ENCODE results near the gene SPON1. TPM values are rescaled to one million over a fixed set of nuclear protein-coding genes. Genes with fewer than 3 reads are reported as not detected.

Gene SPON1
- total and polyA plus RNA-seq, 12 donors, result 2.7 to 116 (median 34.4) TPM

- Histone ChIP-seq H3K36me3 (replicated peaks in 1 of 2) (no peaks in the 10 kb centered on the region), H3K4me1 (replicated peaks in 1 of 2) (no peaks in the 10 kb centered on the region), H3K9me3 (replicated peaks in 1 of 3) (no peaks in the 10 kb centered on the region), H3K4me3 (no peak overlapping the region), H3K27me3 (no peaks in the 10 kb centered on the region), H3K27ac (no peak overlapping the region)
- intact Hi-C loops (cut with DNase I), result no loop called here
- TF ChIP-seq CTCF (IDR thresholded peaks at IDR 0.05), result no peak
- no peak for TF ChIP-seq POLR2A (IDR thresholded peaks at IDR 0.05)
- WGBS, 4 donors, result 80 to 91% (median 84%) methylated on average over 4 of the region's 4 CpGs
- no peak for DNase-seq
These were observed 174.8 kb downstream of the SPON1 start for GRCh38 chr11:14137284-14137683.

- Histone ChIP-seq H3K9me3 (replicated peaks in 1 of 3) (no peaks in the 10 kb centered on the region), H3K27ac (no peak overlapping the region), H3K4me3 (no peak overlapping the region), H3K36me3 (replicated peaks in 1 of 2) (no peaks in the 10 kb centered on the region), H3K4me1 (replicated peaks in 1 of 2) (no peaks in the 10 kb centered on the region), H3K27me3 (no peaks in the 10 kb centered on the region)
- WGBS, 4 donors, result 83 to 92% (median 87%) methylated on average over 3 of the region's 3 CpGs
- intact Hi-C loops (cut with DNase I), result no loop called here
- DNase-seq, result no peak
- TF ChIP-seq POLR2A (IDR thresholded peaks at IDR 0.05) (no peak), CTCF (IDR thresholded peaks at IDR 0.05) (no peak)
These were observed 178.5 kb downstream of the SPON1 start for GRCh38 chr11:14140991-14141390.

DNA sequence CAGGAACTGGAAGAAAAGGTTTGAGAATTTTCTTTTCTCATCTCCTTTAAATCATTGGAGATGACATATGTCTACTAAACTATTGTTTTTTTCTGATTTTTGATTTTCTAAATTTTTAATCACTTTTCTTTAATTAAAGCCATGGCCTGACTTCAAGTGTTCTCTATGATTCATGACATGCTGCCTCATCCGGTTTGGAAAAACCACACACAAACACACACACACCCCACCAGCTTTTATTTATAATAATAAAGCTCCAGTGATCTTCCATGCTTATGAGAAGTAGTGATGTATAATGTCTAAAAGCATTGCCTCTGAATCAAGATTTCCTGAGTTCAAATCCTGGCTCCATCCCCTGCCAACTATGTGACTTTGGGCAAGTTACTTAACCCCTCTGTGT lies 179.2 kb downstream of the SPON1 start:
- no peak overlapping the region for H3K4me3 ChIP-seq
- DNase-seq, result no peak
- H3K27me3 ChIP-seq, result no peaks in the 10 kb centered on the region
- WGBS, 4 donors, result 44 to 82% (median 61%) methylated on average over 1 of the region's 1 CpG
- no peaks in the 10 kb centered on the region for H3K9me3 ChIP-seq (replicated peaks in 1 of 3)
- TF ChIP-seq CTCF (IDR thresholded peaks at IDR 0.05), result no peak
- no peak for TF ChIP-seq POLR2A (IDR thresholded peaks at IDR 0.05)
- no peaks in the 10 kb centered on the region for H3K4me1 ChIP-seq (replicated peaks in 1 of 2)
- intact Hi-C loops (cut with DNase I), result no loop called here
- no peak overlapping the region for H3K27ac ChIP-seq
- H3K36me3 ChIP-seq (replicated peaks in 1 of 2), result no peaks in the 10 kb centered on the region

GRCh38 chr11:14144934-14145333 lies 182.4 kb downstream of the SPON1 start:
- DNase-seq, result no peak
- no peak overlapping the region for H3K27ac ChIP-seq
- WGBS, 4 donors, result 77 to 89% (median 86%) methylated on average over 2 of the region's 2 CpGs
- intact Hi-C loops (cut with DNase I), result loop anchor here in 1 of 2 donors (5.0 kb wide), 1 partner anchor 188 kb away; no protein-coding TSS in a partner anchor
- H3K4me1 ChIP-seq (replicated peaks in 1 of 2), result no peaks in the 10 kb centered on the region
- no peaks in the 10 kb centered on the region for H3K36me3 ChIP-seq (replicated peaks in 1 of 2)
- H3K27me3 ChIP-seq, result no peaks in the 10 kb centered on the region
- TF ChIP-seq POLR2A (IDR thresholded peaks at IDR 0.05) (no peak), CTCF (IDR thresholded peaks at IDR 0.05) (no peak)
- H3K4me3 ChIP-seq, result no peak overlapping the region
- H3K9me3 ChIP-seq (replicated peaks in 1 of 3), result no peaks in the 10 kb centered on the region
